ENCODE data around the gene MESP2. TPM values are rescaled to one million over a fixed set of nuclear protein-coding genes. Genes with fewer than 3 reads are reported as not detected.

Gene MESP2, protein sequence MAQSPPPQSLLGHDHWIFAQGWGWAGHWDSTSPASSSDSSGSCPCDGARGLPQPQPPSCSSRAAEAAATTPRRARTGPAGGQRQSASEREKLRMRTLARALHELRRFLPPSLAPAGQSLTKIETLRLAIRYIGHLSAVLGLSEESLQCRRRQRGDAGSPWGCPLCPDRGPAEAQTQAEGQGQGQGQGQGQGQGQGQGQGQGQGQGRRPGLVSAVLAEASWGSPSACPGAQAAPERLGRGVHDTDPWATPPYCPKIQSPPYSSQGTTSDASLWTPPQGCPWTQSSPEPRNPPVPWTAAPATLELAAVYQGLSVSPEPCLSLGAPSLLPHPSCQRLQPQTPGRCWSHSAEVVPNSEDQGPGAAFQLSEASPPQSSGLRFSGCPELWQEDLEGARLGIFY
- 0.29 TPM in 1 of 2 replicates, not detected in the other for total RNA-seq

DNA sequence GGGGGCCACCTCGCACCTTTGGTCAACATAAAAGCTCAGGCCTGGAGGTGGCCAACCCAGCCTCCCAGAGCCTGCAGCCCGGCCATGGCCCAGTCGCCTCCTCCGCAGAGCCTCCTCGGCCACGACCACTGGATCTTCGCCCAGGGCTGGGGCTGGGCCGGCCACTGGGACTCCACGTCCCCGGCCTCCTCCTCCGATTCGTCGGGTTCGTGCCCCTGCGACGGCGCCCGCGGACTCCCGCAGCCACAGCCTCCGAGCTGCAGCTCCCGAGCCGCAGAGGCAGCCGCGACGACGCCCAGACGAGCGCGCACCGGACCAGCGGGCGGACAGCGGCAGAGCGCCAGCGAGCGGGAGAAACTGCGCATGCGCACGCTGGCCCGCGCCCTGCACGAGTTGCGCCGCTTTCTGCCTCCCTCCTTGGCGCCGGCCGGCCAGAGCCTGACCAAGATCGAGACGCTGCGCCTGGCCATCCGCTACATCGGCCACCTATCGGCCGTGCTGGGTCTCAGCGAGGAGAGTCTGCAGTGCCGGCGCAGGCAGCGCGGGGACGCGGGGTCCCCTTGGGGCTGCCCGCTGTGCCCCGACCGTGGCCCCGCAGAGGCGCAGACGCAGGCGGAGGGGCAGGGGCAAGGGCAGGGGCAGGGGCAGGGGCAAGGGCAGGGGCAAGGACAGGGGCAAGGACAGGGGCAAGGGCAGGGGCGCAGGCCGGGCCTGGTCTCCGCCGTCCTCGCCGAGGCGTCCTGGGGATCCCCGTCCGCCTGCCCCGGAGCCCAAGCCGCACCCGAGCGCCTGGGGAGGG lies at the start of gene MESP2:
Gene MESP2 (plus strand): TSS at position 59 of the 799 bp plus-strand sequence. CDS start 26 bp downstream, at position 85.

DNA sequence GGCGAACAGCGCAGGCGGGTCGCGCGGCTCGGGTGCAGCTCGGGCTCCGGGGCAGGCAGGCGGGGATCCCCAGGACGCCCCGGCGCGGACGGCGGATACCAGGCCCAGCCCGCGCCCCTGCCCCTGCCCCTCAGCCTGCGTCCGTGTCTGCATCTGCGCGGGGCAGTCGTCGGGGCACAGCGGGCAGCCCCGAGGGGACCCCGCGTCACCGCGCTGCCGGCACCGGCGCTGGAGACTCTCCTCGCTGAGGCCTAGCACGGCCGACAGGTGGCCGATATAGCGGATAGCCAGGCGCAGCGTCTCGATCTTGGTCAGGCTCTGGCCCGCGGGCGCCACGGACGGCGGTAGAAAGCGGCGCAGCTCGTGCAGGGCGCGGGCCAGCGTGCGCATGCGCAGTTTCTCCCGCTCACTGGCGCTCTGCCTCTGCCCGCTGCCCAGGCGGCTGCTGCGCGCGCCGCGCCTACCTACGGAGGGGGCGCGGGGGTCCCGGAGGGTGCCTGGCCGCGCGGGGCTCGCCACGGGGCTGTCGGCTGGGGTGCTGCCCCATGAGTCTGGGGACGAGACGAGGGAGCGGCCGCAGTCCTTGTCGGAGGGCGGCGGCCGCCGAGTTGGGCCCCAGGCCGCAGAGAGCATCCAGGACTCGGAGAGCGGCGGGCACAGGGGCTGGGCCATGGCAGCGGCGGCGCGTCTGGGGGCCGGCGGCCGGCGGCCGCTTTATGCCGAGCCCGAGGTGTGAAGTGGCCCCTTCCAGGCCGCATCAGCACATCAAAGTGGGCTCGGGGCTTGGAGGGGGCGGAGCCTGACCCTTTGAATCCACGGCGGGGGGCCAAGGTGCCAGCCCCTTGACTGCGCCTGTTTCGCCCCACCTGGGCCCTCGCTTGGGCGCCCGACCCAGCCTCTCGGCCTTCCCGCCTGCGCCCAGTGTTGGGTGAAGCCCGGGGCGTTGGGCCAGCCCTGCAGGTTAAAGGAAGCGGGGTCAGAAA lies 25.3 kb upstream of the MESP2 start, which contains the start of gene MESP1:
Gene MESP1 (minus strand): TSS at position 690 of the 983 bp plus-strand sequence. CDS start 18 bp downstream, at position 672.

Other genes starting within 250 kb of the MESP2 start
- 0.44 and 13.0 TPM in 2 replicates for gene TICRR, start 200.9 kb upstream of the MESP2 start, total RNA-seq
- gene KIF7, start 120.9 kb upstream of the MESP2 start, total RNA-seq: 12.7 and 12.9 TPM in 2 replicates
- not detected in 2 replicates for gene PLIN1, start 97.0 kb upstream of the MESP2 start, total RNA-seq
- gene PEX11A, start 85.6 kb upstream of the MESP2 start, total RNA-seq: 1.9 and 2.8 TPM in 2 replicates
- gene WDR93, start 85.5 kb upstream of the MESP2 start, total RNA-seq: under 0.01 TPM in 1 of 2 replicates, not detected in the other
- under 0.01 TPM in 1 of 2 replicates, not detected in the other for gene MESP1, start 25.1 kb upstream of the MESP2 start, total RNA-seq
- gene ANPEP, start 38.5 kb downstream of the MESP2 start, total RNA-seq: 154 and 219 TPM in 2 replicates
- gene AP3S2, start 117.7 kb downstream of the MESP2 start, total RNA-seq: 57.7 and 83.8 TPM in 2 replicates
- gene ARPIN, start 136.6 kb downstream of the MESP2 start, total RNA-seq: 9.6 and 14.0 TPM in 2 replicates
- 11.6 and 29.2 TPM in 2 replicates for gene ZNF710, start 225.0 kb downstream of the MESP2 start, total RNA-seq

Data from placental pericyte (primary cell).